Psoas muscle (tissue), 8 donors: ENCODE measurements around the gene COLEC12. TPM values are rescaled to one million over a fixed set of nuclear protein-coding genes. Genes with fewer than 3 reads are reported as not detected.

ENCODE experiments used
- ATAC-seq, 4 donors: fragments of 200-7000 bp; cut with Tn5 transposase; one replicate each; pipeline ENCODE4 v1.9.1; 2020; ENCODE audit warnings: moderate library complexity in 3 of 4, mild to moderate bottlenecking in 2 of 4
- DNase-seq, 2 donors: peaks; one replicate each; pipeline ENCODE4 v3.0.0-alpha.2; 2020
- H3K27ac ChIP-seq: fragments of 200-600 bp; one replicate; pipeline ENCODE4 v1.8.0; 2022
- H3K27me3 ChIP-seq, 3 donors: fragments of 200-600 bp in 1 of 3; one replicate each; pipeline versions ENCODE4 v1.6.1 to v1.8.0; 2013 to 2022; ENCODE audit warnings: low read length in 2 of 3, mild to moderate bottlenecking in 2 of 3, moderate library complexity in 1 of 3; ENCODE audit not compliant: insufficient read depth in 3 of 3
- H3K36me3 ChIP-seq, 2 donors: fragments of 200-600 bp in 1 of 2; one replicate each; pipeline versions ENCODE4 v1.6.1 to v1.8.0; 2013 to 2022; ENCODE audit warnings: low read depth in 1 of 2, mild to moderate bottlenecking in 1 of 2, moderate library complexity in 1 of 2; ENCODE audit not compliant: insufficient read depth in 1 of 2
- H3K4me1 ChIP-seq: fragments of 200-600 bp; one replicate; pipeline ENCODE4 v1.8.0; 2022
- H3K4me3 ChIP-seq: fragments of 200-600 bp; one replicate; pipeline ENCODE4 v1.8.0; 2022; ENCODE audit warnings: mild to moderate bottlenecking
- H3K9me3 ChIP-seq: fragments of 200-600 bp; one replicate; pipeline ENCODE4 v1.8.0; 2022
- WGBS, 3 donors: extraction: QIAGEN DNeasy Blood & Tissue Kit; methylation state at CpG; one replicate each; pipeline versions ENCODE4 v1.1.6 to v1.1.7; 2013; 5-methylcytosine and 5-hydroxymethylcytosine counted together
- intact Hi-C, 2 donors: fragments of 100-400 bp; cut with DNase I; formaldehyde crosslinking; loops; one replicate each; pipeline versions ENCODE4 v1.11.0 to v1.14.2; 2022
- polyA plus RNA-seq, 3 donors: library from polyadenylated mRNA; stranded (reverse); fragments of 200-250 nt; gene quantifications; one replicate each; pipeline ENCODE4 v1.2.3, GENCODE V29; 2013
- total RNA-seq, 4 donors: library from RNA; stranded (reverse); fragmentation: NEBNext Ultra II Directional in 2 of 4; extraction: Animal tissue kit (Norgen Biotek cat#: 25700) in 2 of 4; gene quantifications; one replicate each; pipeline versions ENCODE4 v1.2.1 to v1.2.4, GENCODE V29; 2021 to 2023
- TF ChIP-seq, protein P1 (sequence below): fragments of 200-600 bp; IDR thresholded peaks from one replicate; pipeline ENCODE4 v1.8.0; 2022; ENCODE audit warnings: antibody characterized with exemption
- donor health status: healthy with polysubstance abuse.
- donor health status: DM: no; HTN: no; CAD: no; lungs with moderate emphysema.
- donor health status: Bipolar disorder and iron deficiency.
- donor health status: healthy.
- donor health status: DM: yes; HTN: yes; CAD: no.
- donor health status: DM: no; HTN: no; CAD: no.
- donor health status: DM: no; HTN: no; CAD: no.
- donor health status: DM: yes; HTN: yes; CAD: no.

The COLEC12 gene
- total and polyA plus RNA-seq, 7 donors, result 0.80 to 6.4 (median 3.4) TPM

DNA sequence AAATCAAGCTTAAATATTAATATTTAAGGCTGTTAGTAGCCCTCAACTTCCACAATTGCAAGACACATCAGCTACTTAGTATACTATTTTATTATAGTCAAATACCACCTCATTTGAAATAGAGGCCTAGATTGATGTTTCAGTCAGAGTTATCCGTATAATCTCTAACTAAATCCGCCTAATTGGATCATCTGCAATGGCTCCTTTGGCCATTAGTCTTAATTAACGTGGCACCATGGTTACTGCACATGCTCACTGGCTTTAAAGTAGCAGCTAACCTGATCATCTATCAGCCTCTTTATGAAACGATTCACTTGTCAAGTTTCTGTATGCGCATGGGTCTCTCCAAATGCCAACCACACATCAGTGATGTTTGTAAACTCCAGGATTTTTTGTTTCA lies 112.3 kb downstream of the COLEC12 start:
- TF ChIP-seq, protein P1, sequence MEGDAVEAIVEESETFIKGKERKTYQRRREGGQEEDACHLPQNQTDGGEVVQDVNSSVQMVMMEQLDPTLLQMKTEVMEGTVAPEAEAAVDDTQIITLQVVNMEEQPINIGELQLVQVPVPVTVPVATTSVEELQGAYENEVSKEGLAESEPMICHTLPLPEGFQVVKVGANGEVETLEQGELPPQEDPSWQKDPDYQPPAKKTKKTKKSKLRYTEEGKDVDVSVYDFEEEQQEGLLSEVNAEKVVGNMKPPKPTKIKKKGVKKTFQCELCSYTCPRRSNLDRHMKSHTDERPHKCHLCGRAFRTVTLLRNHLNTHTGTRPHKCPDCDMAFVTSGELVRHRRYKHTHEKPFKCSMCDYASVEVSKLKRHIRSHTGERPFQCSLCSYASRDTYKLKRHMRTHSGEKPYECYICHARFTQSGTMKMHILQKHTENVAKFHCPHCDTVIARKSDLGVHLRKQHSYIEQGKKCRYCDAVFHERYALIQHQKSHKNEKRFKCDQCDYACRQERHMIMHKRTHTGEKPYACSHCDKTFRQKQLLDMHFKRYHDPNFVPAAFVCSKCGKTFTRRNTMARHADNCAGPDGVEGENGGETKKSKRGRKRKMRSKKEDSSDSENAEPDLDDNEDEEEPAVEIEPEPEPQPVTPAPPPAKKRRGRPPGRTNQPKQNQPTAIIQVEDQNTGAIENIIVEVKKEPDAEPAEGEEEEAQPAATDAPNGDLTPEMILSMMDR, result no peak
- WGBS, 3 donors, result 94 to 95% (median 94%) methylated on average over 5 of the region's 5 CpGs

DNA sequence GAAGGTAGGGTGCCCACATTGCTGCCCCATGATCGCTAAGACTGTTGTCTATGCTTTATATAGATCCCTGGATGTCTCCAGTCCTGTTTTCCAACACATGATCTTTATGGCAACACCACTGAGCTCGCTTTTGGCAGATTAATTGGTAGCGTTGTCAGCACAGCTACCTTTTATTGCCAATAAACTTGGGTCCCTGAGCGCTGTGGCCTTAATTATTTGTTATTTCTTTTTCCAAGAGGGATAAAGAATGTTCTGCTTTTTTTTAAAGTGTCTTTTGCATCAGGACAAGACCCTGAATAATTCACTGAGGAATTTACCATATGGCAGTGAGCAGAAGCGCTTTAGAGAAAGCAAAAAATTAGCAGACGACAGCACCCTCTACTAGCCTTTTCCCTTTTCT lies 113.5 kb downstream of the COLEC12 start:
- Histone ChIP-seq H3K36me3 (no peaks in the 10 kb centered on the region), H3K27ac (no peak overlapping the region), H3K4me1 (no peaks in the 10 kb centered on the region), H3K9me3 (no peaks in the 10 kb centered on the region), H3K27me3 (no peaks in the 10 kb centered on the region), H3K4me3 (no peak overlapping the region)
- intact Hi-C loops, result no loop called here
- TF ChIP-seq, protein P1, result no peak
- ATAC-seq, result no peak
- DNase-seq, result no peak
- WGBS, 3 donors, result 74 to 83% (median 79%) methylated on average over 6 of the region's 6 CpGs

More for the DNA sequence above, 112.3 kb downstream of the COLEC12 start:
- no peak for DNase-seq
- intact Hi-C loops, result no loop called here
- Histone ChIP-seq H3K36me3 (no peaks in the 10 kb centered on the region), H3K27ac (no peak overlapping the region), H3K9me3 (no peaks in the 10 kb centered on the region), H3K27me3 (no peaks in the 10 kb centered on the region), H3K4me1 (no peaks in the 10 kb centered on the region), H3K4me3 (no peak overlapping the region)
- ATAC-seq, result no peak

DNA sequence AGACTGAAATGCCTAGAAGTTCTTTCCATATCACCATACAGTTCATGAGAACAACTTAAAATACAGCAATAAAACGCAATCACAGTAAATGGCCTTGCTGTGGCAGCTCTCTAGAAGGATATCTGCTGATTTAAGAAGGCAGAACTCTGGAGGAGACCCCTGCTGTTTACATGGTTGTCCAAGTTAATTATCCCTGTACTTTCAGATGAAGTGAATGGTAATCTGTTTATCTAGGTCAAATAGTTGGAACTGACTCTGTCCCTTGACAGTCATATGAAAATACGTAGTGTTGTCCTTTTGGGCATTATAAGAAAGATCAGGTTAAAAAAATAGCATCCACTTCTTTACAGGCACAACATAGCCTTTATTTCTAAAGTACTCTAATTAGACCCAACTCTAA lies 115.6 kb downstream of the COLEC12 start:
- TF ChIP-seq, protein P1, result no peak
- Histone ChIP-seq H3K36me3 (no peaks in the 10 kb centered on the region), H3K4me3 (no peak overlapping the region), H3K9me3 (no peaks in the 10 kb centered on the region), H3K27me3 (no peaks in the 10 kb centered on the region), H3K27ac (no peak overlapping the region), H3K4me1 (no peaks in the 10 kb centered on the region)
- intact Hi-C loops, result no loop called here
- DNase-seq (no peak), ATAC-seq (no peak)
- WGBS, 3 donors, result 64 to 78% (median 77%) methylated on average over 2 of the region's 2 CpGs

DNA sequence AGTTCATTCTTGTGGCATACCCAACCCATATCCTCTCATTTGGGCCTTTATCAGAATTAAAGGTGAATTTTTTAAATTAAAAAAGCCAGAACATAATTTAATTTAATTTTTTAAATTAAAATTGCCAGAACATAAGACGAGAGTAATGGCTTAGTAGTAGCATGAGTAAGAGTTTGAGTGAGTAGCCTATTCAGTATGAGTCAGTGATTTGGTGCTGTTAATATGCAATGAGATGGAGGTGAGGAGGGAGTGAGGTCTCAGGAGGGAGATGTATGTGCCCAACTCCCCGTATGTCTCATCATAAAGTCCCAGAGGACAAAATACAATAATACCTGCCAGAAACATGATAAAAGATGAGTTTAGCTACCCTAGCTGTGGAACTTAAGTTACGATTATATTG lies 117.4 kb downstream of the COLEC12 start:
- H3K27me3 ChIP-seq, result no peaks in the 10 kb centered on the region
- H3K4me1 ChIP-seq, result no peaks in the 10 kb centered on the region
- no peak overlapping the region for H3K27ac ChIP-seq
- no peak for DNase-seq
- no peak overlapping the region for H3K4me3 ChIP-seq
- intact Hi-C loops, result no loop called here
- 83 to 91% (median 91%) methylated on average over 3 of the region's 3 CpGs for WGBS, 3 donors
- no peaks in the 10 kb centered on the region for H3K9me3 ChIP-seq
- H3K36me3 ChIP-seq, result no peaks in the 10 kb centered on the region
- TF ChIP-seq, protein P1, result no peak
- ATAC-seq, result no peak

DNA sequence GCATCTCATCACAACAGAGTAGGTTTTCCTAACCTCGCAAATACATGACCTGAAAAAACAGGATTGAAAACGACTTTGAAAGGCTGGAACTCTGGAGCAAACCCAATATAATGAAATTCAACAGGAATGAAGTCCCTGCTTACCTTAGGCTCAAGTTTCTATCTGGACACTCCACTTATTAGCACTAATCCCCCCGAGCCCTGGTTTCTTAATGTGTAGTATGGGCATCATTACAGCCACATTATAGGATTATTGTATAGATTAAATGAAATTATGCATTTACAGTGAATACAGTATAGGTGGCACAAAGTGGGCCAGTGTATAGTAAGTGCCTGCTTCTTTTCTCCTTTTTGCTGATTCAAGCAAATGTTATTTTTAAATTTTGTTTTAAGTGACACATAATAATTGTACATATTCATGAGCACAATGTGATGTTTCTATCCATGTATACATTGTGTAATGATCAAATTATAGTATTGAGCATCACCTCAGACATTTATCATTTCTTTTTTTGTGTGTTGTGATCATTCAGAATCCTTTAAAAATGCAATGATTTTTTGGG lies 118.0 kb downstream of the COLEC12 start:
- DNase-seq (no peak), ATAC-seq (no peak)
- Histone ChIP-seq H3K9me3 (no peaks in the 10 kb centered on the region), H3K4me1 (no peaks in the 10 kb centered on the region), H3K27me3 (no peaks in the 10 kb centered on the region), H3K4me3 (no peak overlapping the region), H3K36me3 (no peaks in the 10 kb centered on the region), H3K27ac (no peak overlapping the region)
- TF ChIP-seq, protein P1, result no peak
- WGBS, 3 donors, result 72 to 75% (median 73%) methylated on average over 3 of the region's 3 CpGs
- intact Hi-C loops, result no loop called here
